HEK293 (cell line): ENCODE data around the gene NLGN4Y.

Experiments used
- CTCF ChIP-seq: fragments of 450-650 bp; formaldehyde crosslinking; IDR thresholded peaks from 2 replicates; pipeline ENCODE4 v1.5.1; 2016; ENCODE audit warnings: missing biosample characterization, missing genetic modification characterization
- ZBTB7A ChIP-seq: fragments of 450-650 bp; formaldehyde crosslinking; IDR thresholded peaks from 2 replicates; pipeline ENCODE4 v1.5.1; 2016; ENCODE audit warnings: low read depth, missing biosample characterization, missing genetic modification characterization
- ZNF416 ChIP-seq: fragments of 450-650 bp; formaldehyde crosslinking; IDR thresholded peaks from 2 replicates; pipeline ENCODE4 v1.5.1; 2016; ENCODE audit warnings: missing biosample characterization, missing genetic modification characterization

- no peak for TF ChIP-seq ZBTB7A (tag by site-specific recombination)
- TF ChIP-seq CTCF (tag by site-specific recombination), result no peak
- no peak for TF ChIP-seq ZNF416 (tag by site-specific recombination)
Measured at GRCh38 chrY:14801096-14801495, 276.8 kb downstream of the NLGN4Y start.
